Right cardiac atrium (tissue), 5 donors: ENCODE results near the gene BNC2. TPM values are rescaled to one million over a fixed set of nuclear protein-coding genes. Genes with fewer than 3 reads are reported as not detected.

Source experiments
- ATAC-seq, 2 donors: fragments of 200-7000 bp; cut with Tn5 transposase; one replicate each; pipeline versions ENCODE4 v1.8.0 to v1.9.1; 2020; ENCODE audit warnings: moderate library complexity in 2 of 2, mild to moderate bottlenecking in 1 of 2
- DNase-seq, 3 donors: peaks; one replicate each; pipeline ENCODE4 v3.0.0-alpha.2; 2020
- H3K27ac ChIP-seq: one replicate; pipeline ENCODE4 v1.5.1; 2013; ENCODE audit warnings: mild to moderate bottlenecking, low read length, control low read depth, moderate library complexity
- H3K27me3 ChIP-seq: one replicate; pipeline ENCODE4 v1.6.1; 2013; ENCODE audit not compliant: control insufficient read depth, insufficient read depth
- H3K4me1 ChIP-seq: one replicate; pipeline ENCODE4 v1.6.1; 2013; ENCODE audit warnings: low read length; ENCODE audit not compliant: control insufficient read depth, insufficient read depth
- H3K4me3 ChIP-seq: one replicate; pipeline ENCODE4 v1.5.1; 2013; ENCODE audit warnings: low read length, control low read depth
- H3K9me3 ChIP-seq: one replicate; pipeline ENCODE4 v1.6.1; 2013; ENCODE audit warnings: low read length; ENCODE audit not compliant: control insufficient read depth
- WGBS: extraction: QIAGEN DNeasy Blood & Tissue Kit; methylation state at CpG from one replicate; pipeline ENCODE4 v1.1.7; 2013; 5-methylcytosine and 5-hydroxymethylcytosine counted together
- intact Hi-C, 4 donors: fragments of 100-400 bp; cut with DNase I; formaldehyde crosslinking; loops; one replicate each; pipeline versions ENCODE4 v1.11.0 to v1.14.0; 2022 to 2023
- polyA plus RNA-seq: library from polyadenylated mRNA; stranded (reverse); fragments of 200-250 nt; gene quantifications from one replicate; pipeline ENCODE4 v1.2.3, GENCODE V29; 2013
- total RNA-seq, 4 donors: library from RNA; stranded (reverse); fragmentation: NEBNext Ultra II Directional; extraction: Animal tissue kit (Norgen Biotek cat#: 25700); gene quantifications; one replicate each; pipeline ENCODE4 v1.2.1, GENCODE V29; 2021
- donor health status: healthy with polysubstance abuse.
- donor health status: DM: no; HTN: yes; CAD: no.
- donor health status: DM: no; HTN: no; CAD: no.
- donor health status: DM: no; HTN: yes; CAD: no; lungs with severe emphysema.
- donor health status: DM: yes; HTN: yes; CAD: no.

The BNC2 gene
- total and polyA plus RNA-seq, 5 donors: 4.7 to 123 (median 67.8) TPM

- intact Hi-C loops: no loop called here
- WGBS: 65% methylated on average over 3 of the region's 3 CpGs
Observed at GRCh38 chr9:16782490-16782889, 88.0 kb downstream of the BNC2 start.

DNA sequence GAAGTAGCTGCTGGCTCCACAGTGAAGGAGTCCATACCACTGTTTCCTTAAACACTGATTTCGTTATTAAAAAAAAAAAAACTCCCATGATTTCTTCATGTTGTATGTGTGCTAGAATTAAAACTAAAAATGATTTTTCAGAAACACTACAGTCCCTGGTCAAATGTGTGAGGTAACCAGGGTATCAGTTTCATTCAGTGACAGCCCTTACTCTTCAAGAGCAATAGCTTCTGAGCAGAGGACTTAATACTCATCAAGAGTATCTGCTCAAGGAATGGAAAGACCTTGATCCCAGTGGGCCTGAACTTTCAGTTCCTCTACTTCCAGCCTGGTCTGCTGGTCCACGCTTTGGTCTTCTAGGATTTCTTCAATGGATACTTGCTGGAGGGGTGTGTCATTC lies 95.1 kb downstream of the BNC2 start:
- no peaks in the 10 kb centered on the region for H3K4me1 ChIP-seq
- no peak overlapping the region for H3K27ac ChIP-seq
- DNase-seq (no peak), ATAC-seq (no peak)
- intact Hi-C loops: no loop called here
- 85% methylated on average over 2 of the region's 2 CpGs for WGBS
- no peak overlapping the region for H3K4me3 ChIP-seq
- no peaks in the 10 kb centered on the region for H3K9me3 ChIP-seq
- no peaks in the 10 kb centered on the region for H3K27me3 ChIP-seq

More at GRCh38 chr9:16782490-16782889, 88.0 kb downstream of the BNC2 start:
- DNase-seq (no peak), ATAC-seq (no peak)
- Histone ChIP-seq H3K9me3 (no peaks in the 10 kb centered on the region), H3K27ac (no peak overlapping the region), H3K4me1 (no peaks in the 10 kb centered on the region), H3K27me3 (no peaks in the 10 kb centered on the region), H3K4me3 (no peak overlapping the region)

- Histone ChIP-seq H3K4me1 (no peaks in the 10 kb centered on the region), H3K4me3 (no peak overlapping the region), H3K9me3 (no peaks in the 10 kb centered on the region), H3K27me3 (no peaks in the 10 kb centered on the region), H3K27ac (no peak overlapping the region)
- 90% methylated on average over 5 of the region's 5 CpGs for WGBS
- intact Hi-C loops: no loop called here
- ATAC-seq: no peak
- DNase-seq: no peak
Observed at GRCh38 chr9:16773617-16774016, 96.9 kb downstream of the BNC2 start.

GRCh38 chr9:16773116-16773515 lies 97.4 kb downstream of the BNC2 start:
- DNase-seq (no peak), ATAC-seq (no peak)
- H3K4me1 ChIP-seq: no peaks in the 10 kb centered on the region
- no peak overlapping the region for H3K4me3 ChIP-seq
- intact Hi-C loops: no loop called here
- H3K27me3 ChIP-seq: no peaks in the 10 kb centered on the region
- no peak overlapping the region for H3K27ac ChIP-seq
- WGBS: 84% methylated on average over 4 of the region's 4 CpGs
- no peaks in the 10 kb centered on the region for H3K9me3 ChIP-seq

DNA sequence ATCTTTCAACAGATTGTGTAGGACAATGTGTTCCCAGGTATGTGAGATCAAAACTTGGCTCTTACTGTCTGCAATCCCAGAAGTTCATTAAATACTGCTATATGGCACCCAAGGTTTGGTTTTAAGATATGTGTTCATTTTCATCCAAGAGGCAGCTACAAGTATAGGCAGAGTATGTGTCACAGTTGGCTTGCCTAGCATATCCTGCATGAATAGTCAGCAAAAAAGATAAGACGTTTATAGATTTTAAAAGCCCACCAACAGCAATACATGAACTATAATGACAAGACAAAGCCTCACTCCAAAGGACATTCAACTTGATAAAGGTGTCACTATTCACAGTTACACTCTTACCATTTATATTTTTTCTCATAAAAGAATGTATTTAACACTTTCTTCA lies 99.1 kb downstream of the BNC2 start:
- H3K27ac ChIP-seq: no peak overlapping the region
- intact Hi-C loops: no loop called here
- 21% methylated on average over 1 of the region's 1 CpG for WGBS
- H3K4me1 ChIP-seq: no peaks in the 10 kb centered on the region
- no peaks in the 10 kb centered on the region for H3K9me3 ChIP-seq
- H3K27me3 ChIP-seq: no peaks in the 10 kb centered on the region
- H3K4me3 ChIP-seq: no peak overlapping the region
- DNase-seq: no peak
- ATAC-seq: no peak

GRCh38 chr9:16769291-16769690 lies 101.2 kb downstream of the BNC2 start:
- Histone ChIP-seq H3K9me3 (no peaks in the 10 kb centered on the region), H3K27ac (no peak overlapping the region), H3K4me1 (no peaks in the 10 kb centered on the region), H3K27me3 (no peaks in the 10 kb centered on the region), H3K4me3 (no peak overlapping the region)
- 85% methylated on average over 5 of the region's 5 CpGs for WGBS
- DNase-seq (no peak), ATAC-seq (no peak)
- intact Hi-C loops: no loop called here

DNA sequence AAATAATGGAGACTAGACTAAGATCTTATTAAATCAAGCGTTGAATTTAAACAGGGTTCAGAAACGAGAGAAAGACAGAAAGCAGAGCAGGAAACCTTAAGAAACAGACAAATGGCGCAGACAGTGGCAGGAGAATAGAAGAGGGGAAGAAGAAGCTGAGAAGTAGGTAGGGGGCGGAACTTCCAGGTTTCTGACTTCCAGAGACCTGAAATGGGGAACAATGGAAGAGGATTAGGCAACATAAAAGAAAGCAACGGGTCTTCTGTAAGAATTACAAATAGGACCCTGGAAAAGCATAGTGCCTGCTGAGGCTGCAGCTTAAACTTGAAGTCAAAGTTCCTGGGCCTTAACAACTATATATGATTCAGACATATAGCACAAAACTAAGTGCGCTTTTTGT lies 101.7 kb downstream of the BNC2 start:
- WGBS: 89% methylated on average over 6 of the region's 6 CpGs
- intact Hi-C loops: no loop called here
- Histone ChIP-seq H3K9me3 (no peaks in the 10 kb centered on the region), H3K27ac (no peak overlapping the region), H3K4me3 (no peak overlapping the region), H3K27me3 (no peaks in the 10 kb centered on the region), H3K4me1 (no peaks in the 10 kb centered on the region)
- ATAC-seq (no peak), DNase-seq (no peak)

- DNase-seq (no peak), ATAC-seq (no peak)
- no peaks in the 10 kb centered on the region for H3K27me3 ChIP-seq
- no peak overlapping the region for H3K4me3 ChIP-seq
- no peaks in the 10 kb centered on the region for H3K4me1 ChIP-seq
- intact Hi-C loops: no loop called here
- WGBS: 78% methylated on average over 3 of the region's 3 CpGs
- no peak overlapping the region for H3K27ac ChIP-seq
- H3K9me3 ChIP-seq: no peaks in the 10 kb centered on the region
Observed at GRCh38 chr9:16767366-16767765, 103.1 kb downstream of the BNC2 start.

- H3K4me1 ChIP-seq: no peaks in the 10 kb centered on the region
- no peak for DNase-seq
- no peak for ATAC-seq
- intact Hi-C loops: no loop called here
- H3K27ac ChIP-seq: no peak overlapping the region
- no peaks in the 10 kb centered on the region for H3K27me3 ChIP-seq
- no peak overlapping the region for H3K4me3 ChIP-seq
- 80% methylated on average over 2 of the region's 2 CpGs for WGBS
- no peaks in the 10 kb centered on the region for H3K9me3 ChIP-seq
Observed at GRCh38 chr9:16763946-16764345, 106.5 kb downstream of the BNC2 start.

- DNase-seq (no peak), ATAC-seq (no peak)
- H3K27me3 ChIP-seq: no peaks in the 10 kb centered on the region
- no peaks in the 10 kb centered on the region for H3K9me3 ChIP-seq
- no peak overlapping the region for H3K4me3 ChIP-seq
- H3K4me1 ChIP-seq: no peaks in the 10 kb centered on the region
- H3K27ac ChIP-seq: no peak overlapping the region
- 64% methylated on average over 8 of the region's 8 CpGs for WGBS
- intact Hi-C loops: no loop called here
Observed at GRCh38 chr9:16755467-16756160, 114.9 kb downstream of the BNC2 start.

- intact Hi-C loops: no loop called here
Observed at GRCh38 chr9:16754662-16755061, 115.8 kb downstream of the BNC2 start.

GRCh38 chr9:16753256-16753655 lies 117.2 kb downstream of the BNC2 start:
- DNase-seq: no peak
- no peak overlapping the region for H3K4me3 ChIP-seq
- H3K27ac ChIP-seq: no peak overlapping the region
- H3K9me3 ChIP-seq: no peaks in the 10 kb centered on the region
- no peaks in the 10 kb centered on the region for H3K4me1 ChIP-seq
- ATAC-seq: no peak
- intact Hi-C loops: no loop called here
- WGBS: 68% methylated on average over 2 of the region's 2 CpGs
- no peaks in the 10 kb centered on the region for H3K27me3 ChIP-seq

More at GRCh38 chr9:16754662-16755061, 115.8 kb downstream of the BNC2 start:
- ATAC-seq: no peak
- Histone ChIP-seq H3K4me3 (no peak overlapping the region), H3K27ac (no peak overlapping the region), H3K27me3 (no peaks in the 10 kb centered on the region), H3K9me3 (no peaks in the 10 kb centered on the region), H3K4me1 (no peaks in the 10 kb centered on the region)
- 99% methylated on average over 4 of the region's 4 CpGs for WGBS
- DNase-seq: no peak
